ENCODE data around the gene AXL. TPM values are rescaled to one million over a fixed set of nuclear protein-coding genes. Genes with fewer than 3 reads are reported as not detected.

AXL gene
- total and polyA plus RNA-seq, 2 of the 13 experiments (the other 11 are each of a cell fraction or from before 2014, with no cell fraction given) = 0.71 to 5.9 TPM

GRCh38 chr19:41310033-41310831 lies 91.2 kb downstream of the AXL start, which contains the start of gene CCDC97 (continued):
- TF ChIP-seq CEBPZ (IDR thresholded peaks at IDR 0.05; ENCODE audit: low read length) (no peak), MYNN (CRISPR knock-in tag; IDR thresholded peaks at IDR 0.05; ENCODE audit: low read depth) (0 out of 2 replicates have a peak, but pooled peaks have one; percentile 78), KLF15 (CRISPR knock-in tag; IDR thresholded peaks at IDR 0.05; ENCODE audit: borderline replicate concordance) (no peak; the same call in 1 of the 2 replicates), FOXA1 (IDR thresholded peaks at IDR 0.05) (no peak), FOXA1 (CRISPR knock-in tag; IDR thresholded peaks at IDR 0.05) (no peak), HINFP (CRISPR knock-in tag; IDR thresholded peaks at IDR 0.05; ENCODE audit: low read depth) (no peak), ZNF468 (CRISPR knock-in tag; IDR thresholded peaks at IDR 0.05) (no peak), THAP11 (CRISPR knock-in tag; IDR thresholded peaks at IDR 0.05) (peak; percentile 91), ZNF616 (CRISPR knock-in tag; IDR thresholded peaks at IDR 0.05; ENCODE audit: low read depth) (peak; percentile 63; the same call in 1 of the 2 replicates), ZSCAN22 (CRISPR knock-in tag; IDR thresholded peaks at IDR 0.05) (no peak), ZFP62 (CRISPR knock-in tag; IDR thresholded peaks at IDR 0.05) (no peak)
- TF ChIP-seq, protein P1, sequence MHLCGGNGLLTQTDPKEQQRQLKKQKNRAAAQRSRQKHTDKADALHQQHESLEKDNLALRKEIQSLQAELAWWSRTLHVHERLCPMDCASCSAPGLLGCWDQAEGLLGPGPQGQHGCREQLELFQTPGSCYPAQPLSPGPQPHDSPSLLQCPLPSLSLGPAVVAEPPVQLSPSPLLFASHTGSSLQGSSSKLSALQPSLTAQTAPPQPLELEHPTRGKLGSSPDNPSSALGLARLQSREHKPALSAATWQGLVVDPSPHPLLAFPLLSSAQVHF (CRISPR knock-in tag; IDR thresholded peaks at IDR 0.05) = no peak
- TF ChIP-seq, protein P2, sequence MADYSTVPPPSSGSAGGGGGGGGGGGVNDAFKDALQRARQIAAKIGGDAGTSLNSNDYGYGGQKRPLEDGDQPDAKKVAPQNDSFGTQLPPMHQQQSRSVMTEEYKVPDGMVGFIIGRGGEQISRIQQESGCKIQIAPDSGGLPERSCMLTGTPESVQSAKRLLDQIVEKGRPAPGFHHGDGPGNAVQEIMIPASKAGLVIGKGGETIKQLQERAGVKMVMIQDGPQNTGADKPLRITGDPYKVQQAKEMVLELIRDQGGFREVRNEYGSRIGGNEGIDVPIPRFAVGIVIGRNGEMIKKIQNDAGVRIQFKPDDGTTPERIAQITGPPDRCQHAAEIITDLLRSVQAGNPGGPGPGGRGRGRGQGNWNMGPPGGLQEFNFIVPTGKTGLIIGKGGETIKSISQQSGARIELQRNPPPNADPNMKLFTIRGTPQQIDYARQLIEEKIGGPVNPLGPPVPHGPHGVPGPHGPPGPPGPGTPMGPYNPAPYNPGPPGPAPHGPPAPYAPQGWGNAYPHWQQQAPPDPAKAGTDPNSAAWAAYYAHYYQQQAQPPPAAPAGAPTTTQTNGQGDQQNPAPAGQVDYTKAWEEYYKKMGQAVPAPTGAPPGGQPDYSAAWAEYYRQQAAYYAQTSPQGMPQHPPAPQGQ (CRISPR knock-in tag; IDR thresholded peaks at IDR 0.05; ENCODE audit: borderline replicate concordance) = no peak
- TF ChIP-seq, protein P3, sequence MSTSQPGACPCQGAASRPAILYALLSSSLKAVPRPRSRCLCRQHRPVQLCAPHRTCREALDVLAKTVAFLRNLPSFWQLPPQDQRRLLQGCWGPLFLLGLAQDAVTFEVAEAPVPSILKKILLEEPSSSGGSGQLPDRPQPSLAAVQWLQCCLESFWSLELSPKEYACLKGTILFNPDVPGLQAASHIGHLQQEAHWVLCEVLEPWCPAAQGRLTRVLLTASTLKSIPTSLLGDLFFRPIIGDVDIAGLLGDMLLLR (CRISPR knock-in tag; IDR thresholded peaks at IDR 0.05) = peak; percentile 66; the same call in 1 of the 2 replicates
- TF ChIP-seq, protein P4, sequence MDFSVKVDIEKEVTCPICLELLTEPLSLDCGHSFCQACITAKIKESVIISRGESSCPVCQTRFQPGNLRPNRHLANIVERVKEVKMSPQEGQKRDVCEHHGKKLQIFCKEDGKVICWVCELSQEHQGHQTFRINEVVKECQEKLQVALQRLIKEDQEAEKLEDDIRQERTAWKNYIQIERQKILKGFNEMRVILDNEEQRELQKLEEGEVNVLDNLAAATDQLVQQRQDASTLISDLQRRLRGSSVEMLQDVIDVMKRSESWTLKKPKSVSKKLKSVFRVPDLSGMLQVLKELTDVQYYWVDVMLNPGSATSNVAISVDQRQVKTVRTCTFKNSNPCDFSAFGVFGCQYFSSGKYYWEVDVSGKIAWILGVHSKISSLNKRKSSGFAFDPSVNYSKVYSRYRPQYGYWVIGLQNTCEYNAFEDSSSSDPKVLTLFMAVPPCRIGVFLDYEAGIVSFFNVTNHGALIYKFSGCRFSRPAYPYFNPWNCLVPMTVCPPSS (IDR thresholded peaks at IDR 0.05) = no peak
- TF ChIP-seq, protein P5, sequence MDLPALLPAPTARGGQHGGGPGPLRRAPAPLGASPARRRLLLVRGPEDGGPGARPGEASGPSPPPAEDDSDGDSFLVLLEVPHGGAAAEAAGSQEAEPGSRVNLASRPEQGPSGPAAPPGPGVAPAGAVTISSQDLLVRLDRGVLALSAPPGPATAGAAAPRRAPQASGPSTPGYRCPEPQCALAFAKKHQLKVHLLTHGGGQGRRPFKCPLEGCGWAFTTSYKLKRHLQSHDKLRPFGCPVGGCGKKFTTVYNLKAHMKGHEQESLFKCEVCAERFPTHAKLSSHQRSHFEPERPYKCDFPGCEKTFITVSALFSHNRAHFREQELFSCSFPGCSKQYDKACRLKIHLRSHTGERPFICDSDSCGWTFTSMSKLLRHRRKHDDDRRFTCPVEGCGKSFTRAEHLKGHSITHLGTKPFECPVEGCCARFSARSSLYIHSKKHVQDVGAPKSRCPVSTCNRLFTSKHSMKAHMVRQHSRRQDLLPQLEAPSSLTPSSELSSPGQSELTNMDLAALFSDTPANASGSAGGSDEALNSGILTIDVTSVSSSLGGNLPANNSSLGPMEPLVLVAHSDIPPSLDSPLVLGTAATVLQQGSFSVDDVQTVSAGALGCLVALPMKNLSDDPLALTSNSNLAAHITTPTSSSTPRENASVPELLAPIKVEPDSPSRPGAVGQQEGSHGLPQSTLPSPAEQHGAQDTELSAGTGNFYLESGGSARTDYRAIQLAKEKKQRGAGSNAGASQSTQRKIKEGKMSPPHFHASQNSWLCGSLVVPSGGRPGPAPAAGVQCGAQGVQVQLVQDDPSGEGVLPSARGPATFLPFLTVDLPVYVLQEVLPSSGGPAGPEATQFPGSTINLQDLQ (CRISPR knock-in tag; IDR thresholded peaks at IDR 0.05) = no peak

All from HepG2 (cell line).